NB4 (cell line): Measurements from ENCODE around the gene TANGO6.

Experiments used
- DNase-seq: peaks from one replicate; pipeline ENCODE4 v3.0.0; 2010; ENCODE audit warnings: low read depth
- H3K4me3 ChIP-seq: one replicate; pipeline ENCODE4 v1.5.1; 2011; ENCODE audit warnings: mild to moderate bottlenecking, low read depth, low read length, moderate library complexity
- MAX ChIP-seq: IDR thresholded peaks from 2 replicates; pipeline ENCODE4 v1.6.1; 2011; ENCODE audit warnings: low read depth, low read length
- MYC ChIP-seq: IDR thresholded peaks from 2 replicates; pipeline ENCODE4 v1.6.1; 2011; ENCODE audit warnings: low read depth, low read length
- POLR2A ChIP-seq: IDR thresholded peaks from 2 replicates; pipeline ENCODE4 v1.6.1; 2011; ENCODE audit warnings: mild to moderate bottlenecking; ENCODE audit not compliant: insufficient read length; ENCODE audit errors: extremely low read depth
- TF ChIP-seq, protein P1 (sequence below): IDR thresholded peaks from one replicate; pipeline ENCODE4 v1.5.1; 2012; ENCODE audit warnings: low read depth, low read length

Gene TANGO6

DNA sequence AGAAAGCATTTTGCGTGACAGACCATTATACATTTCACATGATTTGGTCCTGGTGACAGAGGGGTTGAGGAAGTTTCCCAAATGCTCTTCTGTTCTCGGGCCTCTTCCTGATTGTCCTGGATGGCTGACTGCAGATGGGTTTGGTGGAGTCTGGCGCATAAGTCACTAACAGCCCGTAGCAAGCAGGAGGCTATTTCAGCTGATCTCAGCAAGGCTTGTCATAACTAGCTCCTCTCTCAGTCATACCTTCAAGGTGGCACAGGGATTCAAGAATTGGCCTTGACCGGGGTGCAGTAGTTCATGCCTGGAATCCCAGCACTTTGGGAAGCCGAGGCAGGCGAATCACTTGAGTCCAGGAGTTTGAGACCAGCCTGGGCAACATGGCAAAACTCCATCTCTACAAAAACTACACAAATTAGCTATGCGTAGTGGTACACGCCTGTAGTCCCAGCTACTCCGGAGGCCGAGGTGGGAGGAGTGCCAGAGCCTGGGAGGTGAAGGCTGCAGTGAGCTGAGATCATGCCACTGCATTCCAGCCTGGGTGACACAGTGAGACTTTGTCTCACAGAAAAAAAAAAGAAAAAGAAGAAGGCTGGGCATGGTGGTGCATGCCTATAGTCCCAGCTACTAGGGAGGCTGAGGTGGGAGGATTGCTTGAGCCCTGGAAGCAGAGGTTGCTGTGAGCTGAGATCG, 193.2 kb downstream of the TANGO6 start:
- H3K4me3 ChIP-seq: no peak overlapping the region
- no peak for DNase-seq
- TF ChIP-seq MAX (no peak), POLR2A (no peak), MYC (no peak)
- TF ChIP-seq, protein P1, sequence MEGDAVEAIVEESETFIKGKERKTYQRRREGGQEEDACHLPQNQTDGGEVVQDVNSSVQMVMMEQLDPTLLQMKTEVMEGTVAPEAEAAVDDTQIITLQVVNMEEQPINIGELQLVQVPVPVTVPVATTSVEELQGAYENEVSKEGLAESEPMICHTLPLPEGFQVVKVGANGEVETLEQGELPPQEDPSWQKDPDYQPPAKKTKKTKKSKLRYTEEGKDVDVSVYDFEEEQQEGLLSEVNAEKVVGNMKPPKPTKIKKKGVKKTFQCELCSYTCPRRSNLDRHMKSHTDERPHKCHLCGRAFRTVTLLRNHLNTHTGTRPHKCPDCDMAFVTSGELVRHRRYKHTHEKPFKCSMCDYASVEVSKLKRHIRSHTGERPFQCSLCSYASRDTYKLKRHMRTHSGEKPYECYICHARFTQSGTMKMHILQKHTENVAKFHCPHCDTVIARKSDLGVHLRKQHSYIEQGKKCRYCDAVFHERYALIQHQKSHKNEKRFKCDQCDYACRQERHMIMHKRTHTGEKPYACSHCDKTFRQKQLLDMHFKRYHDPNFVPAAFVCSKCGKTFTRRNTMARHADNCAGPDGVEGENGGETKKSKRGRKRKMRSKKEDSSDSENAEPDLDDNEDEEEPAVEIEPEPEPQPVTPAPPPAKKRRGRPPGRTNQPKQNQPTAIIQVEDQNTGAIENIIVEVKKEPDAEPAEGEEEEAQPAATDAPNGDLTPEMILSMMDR: no peak

GRCh38 chr16:69037373-69038160, 194.2 kb downstream of the TANGO6 start:
- TF ChIP-seq MAX (no peak), POLR2A (no peak), MYC (no peak)
- TF ChIP-seq, protein P1: no peak
- no peak for DNase-seq
- no peak overlapping the region for H3K4me3 ChIP-seq

DNA sequence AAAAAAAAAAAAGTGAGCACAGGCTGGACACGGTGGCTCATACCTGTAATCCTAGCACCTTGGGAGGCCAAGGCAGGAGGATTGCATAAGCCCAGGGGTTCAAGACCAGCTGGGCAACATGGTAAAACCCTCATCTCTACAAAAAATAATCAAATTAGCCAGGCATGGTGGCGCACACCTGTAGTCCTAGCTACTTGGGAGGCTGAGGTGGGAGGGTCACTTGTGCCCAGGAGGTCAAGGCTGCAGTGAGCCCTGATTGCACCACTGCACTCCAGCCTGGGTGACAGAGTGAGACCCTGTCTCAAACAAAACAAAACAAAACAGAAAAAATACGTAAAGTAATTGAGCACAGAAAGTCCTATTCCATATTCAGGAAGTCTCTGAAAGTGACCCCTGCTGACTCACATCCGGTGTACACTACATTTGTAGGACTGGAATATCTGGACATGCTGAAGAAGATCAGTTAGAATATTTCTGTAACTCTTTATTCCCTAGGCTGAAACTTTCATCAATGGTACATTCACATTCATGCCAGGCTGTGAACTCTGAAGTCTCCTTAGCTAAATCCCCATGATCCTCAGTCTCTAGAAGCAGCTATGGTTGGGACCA, 196.1 kb downstream of the TANGO6 start:
- DNase-seq: peak; percentile 36
- H3K4me3 ChIP-seq: no peak overlapping the region
- TF ChIP-seq MYC (no peak), MAX (no peak), POLR2A (no peak)
- TF ChIP-seq, protein P1: no peak

DNA sequence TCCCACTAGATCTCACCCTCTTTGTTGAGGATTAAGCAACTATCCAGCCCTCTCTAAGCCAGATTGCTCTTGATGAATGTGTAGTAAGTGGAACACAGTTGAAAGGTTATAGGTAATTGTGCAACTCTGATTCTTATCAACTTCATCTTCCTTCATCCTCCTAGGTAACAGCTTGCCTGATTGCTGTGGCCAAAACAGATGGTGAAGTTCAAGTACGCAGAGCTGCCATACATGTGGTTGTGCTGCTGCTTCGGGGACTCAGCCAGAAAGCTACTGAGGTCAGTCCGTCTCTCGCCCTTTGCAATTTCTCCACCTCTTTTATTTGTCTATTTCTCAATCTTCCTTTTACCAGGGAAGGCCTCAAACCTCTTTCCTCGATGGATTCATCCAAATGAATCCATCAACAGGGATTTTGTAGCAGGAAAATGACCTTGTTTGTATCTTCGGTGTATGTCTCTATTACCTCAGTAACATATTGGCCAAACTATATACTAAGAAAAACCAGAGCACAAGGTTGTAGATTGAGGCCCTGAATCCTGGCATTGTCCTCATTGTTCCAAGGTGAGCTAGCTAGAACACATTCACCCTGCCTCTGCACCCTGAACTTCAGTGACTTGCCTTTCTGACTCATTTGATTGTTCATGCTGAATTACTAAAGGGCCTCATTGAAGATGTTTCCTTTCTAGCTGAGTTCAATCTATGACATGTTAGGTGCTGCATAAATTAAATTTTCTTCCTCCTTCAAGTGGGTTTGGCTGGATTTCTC, 197.0 kb downstream of the TANGO6 start:
- DNase-seq: peak; percentile 49
- TF ChIP-seq MYC (no peak), POLR2A (no peak), MAX (no peak)
- TF ChIP-seq, protein P1: no peak
- no peak overlapping the region for H3K4me3 ChIP-seq

DNA sequence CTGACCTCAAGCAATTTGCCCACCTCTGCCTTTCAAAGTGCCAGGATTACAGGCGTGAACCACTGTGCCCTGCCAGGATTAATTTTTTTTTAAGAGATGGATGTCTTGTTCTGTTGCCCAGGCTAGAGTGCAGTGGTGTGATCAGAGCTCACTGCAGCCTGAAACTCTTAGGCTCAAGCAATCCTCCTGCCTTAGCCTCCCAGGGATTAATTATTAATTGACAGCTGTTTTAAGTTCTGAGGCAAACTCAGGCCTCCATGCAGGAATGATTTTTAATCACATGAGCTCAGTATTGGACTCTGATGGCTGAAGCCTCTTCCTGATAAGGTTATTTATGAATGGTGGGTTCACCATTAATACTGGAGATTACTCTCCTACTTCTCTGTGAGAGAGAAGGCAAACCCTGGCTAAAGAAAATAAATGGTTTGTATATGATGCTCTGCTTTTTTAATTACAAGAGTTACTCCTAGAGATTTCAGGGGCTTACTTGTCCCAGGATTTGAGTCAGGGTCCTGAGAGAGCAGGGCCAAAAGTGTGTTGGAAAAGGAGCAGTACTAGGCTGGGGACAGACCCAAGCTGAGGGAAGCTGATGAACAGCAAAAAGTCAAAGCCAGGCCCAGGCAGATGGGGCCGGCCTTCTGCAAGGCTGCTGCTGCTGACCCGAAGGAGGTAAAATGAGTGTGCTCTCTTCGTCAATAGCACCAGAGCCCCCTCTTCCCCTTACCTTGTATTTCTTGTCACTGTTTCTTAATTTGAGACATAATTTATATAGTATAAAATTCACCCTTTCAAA, 205.2 kb downstream of the TANGO6 start:
- no peak for TF ChIP-seq POLR2A
- no peak for TF ChIP-seq MYC
- TF ChIP-seq, protein P1: no peak
- no peak for TF ChIP-seq MAX
- DNase-seq: no peak
- H3K4me3 ChIP-seq: no peak overlapping the region
